ENCODE data around the gene TMEM256. TPM values are rescaled to one million over a fixed set of nuclear protein-coding genes. Genes with fewer than 3 reads are reported as not detected.

TMEM256 gene
- total and polyA plus RNA-seq, 2 of the 8 experiments (the other 6 are each of a cell fraction or from before 2014, with no cell fraction given): 97.0 to 350 TPM

GRCh38 chr17:7409716-7410115, 5.8 kb upstream of the TMEM256 start:
- Histone ChIP-seq H3K18ac (ENCODE audit: extremely low read depth, low read length) (no peak overlapping the region), H3K27me3 (replicated peaks in 1 of 4; ENCODE audit: control insufficient read depth in 3 of 4, extremely low read depth in 1 of 4, insufficient read depth in 3 of 4, low read length in 3 of 4) (no peaks in the 10 kb centered on the region; a peak in 1 of 7 replicates), H3K9me3 (ENCODE audit: insufficient read depth in 2 of 2, low read depth in 1 of 2, low read length in 1 of 2) (no peaks in the 10 kb centered on the region), H4K20me1 (replicated peaks in 1 of 2; ENCODE audit: control insufficient read depth in 1 of 2, insufficient read depth in 2 of 2, low read length in 2 of 2) (peaks cover 0 to 20% of the 10 kb centered on the region in 2 experiments), H2AK5ac (ENCODE audit: low read depth, low read length) (no peak overlapping the region), H2BK12ac (ENCODE audit: low read depth, low read length) (no peak overlapping the region), H2AFZ (ENCODE audit: low read length) (no peak overlapping the region), H3K27ac (ENCODE audit: low read depth, low read length) (no peak overlapping the region), H3K4me2 (ENCODE audit: insufficient read depth in 1 of 2, low read depth in 2 of 2, low read length in 2 of 2) (no peak overlapping the region), H2BK120ac (replicated peaks; ENCODE audit: low read depth, low read length) (no peak overlapping the region), H3K36me3 (ENCODE audit: control insufficient read depth in 2 of 4, insufficient read depth in 4 of 4, low read length in 3 of 4) (peaks cover 2 to 24% (median 17%) of the 10 kb centered on the region in 4 experiments; a peak in 5 of 8 replicates), H3K56ac (replicated peaks; ENCODE audit: insufficient read length, low read depth, low read length) (no peak overlapping the region), H2BK15ac (ENCODE audit: low read length) (no peak overlapping the region), H3K14ac (ENCODE audit: insufficient read length) (no peak overlapping the region), H2BK20ac (ENCODE audit: low read length) (no peak overlapping the region), H2BK5ac (ENCODE audit: low read depth, low read length) (no peak overlapping the region), H3K79me2 (ENCODE audit: control insufficient read depth in 1 of 2, insufficient read depth in 2 of 2, low read length in 2 of 2) (peaks cover 0 to 5% of the 10 kb centered on the region in 2 experiments; a peak in 1 of 4 replicates), H3K9ac (replicated peaks in 1 of 4; ENCODE audit: extremely low read depth in 1 of 4, low read depth in 3 of 4, low read length in 3 of 4) (no peak overlapping the region), H3K23ac (ENCODE audit: insufficient read length) (no peak overlapping the region), H3K4me3 (ENCODE audit: extremely low read depth in 1 of 4, insufficient read depth in 2 of 4, low read depth in 3 of 4, low read length in 4 of 4) (no peak overlapping the region), H4K8ac (ENCODE audit: extremely low read depth, insufficient read depth, low read length) (no peak overlapping the region), H3K4me1 (replicated peaks in 1 of 4; ENCODE audit: control insufficient read depth in 3 of 4, insufficient read depth in 4 of 4, low read length in 3 of 4) (peaks cover 0 to 19% (median 11%) of the 10 kb centered on the region in 4 experiments; a peak in 5 of 7 replicates), H4K91ac (replicated peaks; ENCODE audit: insufficient read length, low read length) (no peak overlapping the region), H3K4ac (replicated peaks; ENCODE audit: insufficient read length, low read depth, low read length) (no peak overlapping the region), H3K23me2 (ENCODE audit: low read depth, low read length) (peaks cover 13% of the 10 kb centered on the region; the same call in 1 of the 2 replicates), H4K5ac (ENCODE audit: insufficient read length, low read depth, low read length) (no peak overlapping the region), H3K79me1 (ENCODE audit: low read depth, low read length) (peaks cover 4% of the 10 kb centered on the region; the same call in 1 of the 2 replicates)
- FAIRE-seq (no peak), DNase-seq (ENCODE audit: low read depth in 1 of 2, low spot score in 2 of 2) (no peak)
- ChIA-PET POLR2A (ENCODE audit: partially characterized antibody) (interaction anchor here (0.9 to 8.2 kb wide), 9 partner anchors 10 to 176 kb away, joined by 3 to 66 read pairs (median 3); partner anchors contain the start of genes FGF11, POLR2A, TMEM102 and TNK1), CTCF (ENCODE audit: partially characterized antibody) (interaction anchor here (1.2 to 1.6 kb wide), 2 partner anchors 26 to 54 kb away, joined by 3 to 4 read pairs; no protein-coding TSS in a partner anchor)
- TF ChIP-seq KDM1A (IDR thresholded peaks at IDR 0.05; ENCODE audit: borderline replicate concordance, low read length): no peak
- TF ChIP-seq PHF8 (conservative IDR thresholded peaks at IDR 0.05; ENCODE audit: low read depth, low read length): no peak
- no peak for TF ChIP-seq TAF7 (optimal IDR thresholded peaks at IDR 0.05; ENCODE audit: borderline replicate concordance, low read depth, low read length)
- TF ChIP-seq MAFK (IDR thresholded peaks at IDR 0.05; ENCODE audit: low read depth, low read length): no peak
- 94% methylated on average over 6 of the region's 6 CpGs; no CpG with 5 or more reads in 1 of the 2 experiments for WGBS, 2 experiments (ENCODE audit: extremely low coverage in 1 of 2, insufficient coverage in 1 of 2, insufficient read length in 1 of 2, insufficient replicate concordance in 2 of 2, low coverage in 1 of 2, low lambda C conversion rate in 2 of 2, missing lambda C conversion rate in 1 of 2)

Measured in H1 (cell line).